Thyroid gland (tissue), 4 donors: Measurements from ENCODE around the gene C13orf46.

Experiments
- POLR2A ChIP-seq, 2 donors: fragments of 450-650 bp; IDR thresholded peaks; one replicate each; pipeline ENCODE4 v1.6.1; 2017; ENCODE audit warnings: antibody characterized with exemption in 2 of 2, mild to moderate bottlenecking in 2 of 2, moderate library complexity in 1 of 2
- TF ChIP-seq, protein P1 (sequence below), 6 experiments: fragments of 200-600 bp in 3 of 6; fragments of 450-650 bp in 3 of 6; sonication (generic) in 3 of 6; IDR thresholded peaks; one replicate each; pipeline ENCODE4 v1.5.1; 2016 to 2019; ENCODE audit warnings: antibody characterized with exemption in 6 of 6, mild to moderate bottlenecking in 2 of 6, inconsistent platforms in 1 of 6, moderate library complexity in 1 of 6

GRCh38 chr13:113980489-113981064 lies 6.7 kb upstream of the C13orf46 start:
- TF ChIP-seq, protein P1, sequence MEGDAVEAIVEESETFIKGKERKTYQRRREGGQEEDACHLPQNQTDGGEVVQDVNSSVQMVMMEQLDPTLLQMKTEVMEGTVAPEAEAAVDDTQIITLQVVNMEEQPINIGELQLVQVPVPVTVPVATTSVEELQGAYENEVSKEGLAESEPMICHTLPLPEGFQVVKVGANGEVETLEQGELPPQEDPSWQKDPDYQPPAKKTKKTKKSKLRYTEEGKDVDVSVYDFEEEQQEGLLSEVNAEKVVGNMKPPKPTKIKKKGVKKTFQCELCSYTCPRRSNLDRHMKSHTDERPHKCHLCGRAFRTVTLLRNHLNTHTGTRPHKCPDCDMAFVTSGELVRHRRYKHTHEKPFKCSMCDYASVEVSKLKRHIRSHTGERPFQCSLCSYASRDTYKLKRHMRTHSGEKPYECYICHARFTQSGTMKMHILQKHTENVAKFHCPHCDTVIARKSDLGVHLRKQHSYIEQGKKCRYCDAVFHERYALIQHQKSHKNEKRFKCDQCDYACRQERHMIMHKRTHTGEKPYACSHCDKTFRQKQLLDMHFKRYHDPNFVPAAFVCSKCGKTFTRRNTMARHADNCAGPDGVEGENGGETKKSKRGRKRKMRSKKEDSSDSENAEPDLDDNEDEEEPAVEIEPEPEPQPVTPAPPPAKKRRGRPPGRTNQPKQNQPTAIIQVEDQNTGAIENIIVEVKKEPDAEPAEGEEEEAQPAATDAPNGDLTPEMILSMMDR (IDR thresholded peaks at IDR 0.05), result no peak
- TF ChIP-seq POLR2A (IDR thresholded peaks at IDR 0.05), result no peak
